GM13976 (cell line): ENCODE results near the gene ZNRF3.

Source experiments
- DNase-seq: peaks from one replicate; pipeline ENCODE4 v3.0.0; 2012; ENCODE audit warnings: low spot score
- in situ Hi-C: fragments of 300-500 bp; cut with MboI; formaldehyde crosslinking; loops from one replicate; pipeline ENCODE4 v1.12.0; 2022; ENCODE audit warnings: low sequenced_read_pairs, mixed read lengths, inconsistent platforms; ENCODE audit not compliant: unreplicated experiment
- TF ChIP-seq, protein P1 (sequence below): IDR thresholded peaks from 2 replicates; pipeline ENCODE4 v1.5.1; 2012; ENCODE audit warnings: borderline replicate concordance, mild to moderate bottlenecking; ENCODE audit not compliant: insufficient read depth; ENCODE audit errors: extremely low read depth, missing control alignments, control extremely low read depth

ZNRF3 gene

GRCh38 chr22:28989484-28989883, 106.1 kb downstream of the ZNRF3 start:
- DNase-seq: no peak
- TF ChIP-seq, protein P1, sequence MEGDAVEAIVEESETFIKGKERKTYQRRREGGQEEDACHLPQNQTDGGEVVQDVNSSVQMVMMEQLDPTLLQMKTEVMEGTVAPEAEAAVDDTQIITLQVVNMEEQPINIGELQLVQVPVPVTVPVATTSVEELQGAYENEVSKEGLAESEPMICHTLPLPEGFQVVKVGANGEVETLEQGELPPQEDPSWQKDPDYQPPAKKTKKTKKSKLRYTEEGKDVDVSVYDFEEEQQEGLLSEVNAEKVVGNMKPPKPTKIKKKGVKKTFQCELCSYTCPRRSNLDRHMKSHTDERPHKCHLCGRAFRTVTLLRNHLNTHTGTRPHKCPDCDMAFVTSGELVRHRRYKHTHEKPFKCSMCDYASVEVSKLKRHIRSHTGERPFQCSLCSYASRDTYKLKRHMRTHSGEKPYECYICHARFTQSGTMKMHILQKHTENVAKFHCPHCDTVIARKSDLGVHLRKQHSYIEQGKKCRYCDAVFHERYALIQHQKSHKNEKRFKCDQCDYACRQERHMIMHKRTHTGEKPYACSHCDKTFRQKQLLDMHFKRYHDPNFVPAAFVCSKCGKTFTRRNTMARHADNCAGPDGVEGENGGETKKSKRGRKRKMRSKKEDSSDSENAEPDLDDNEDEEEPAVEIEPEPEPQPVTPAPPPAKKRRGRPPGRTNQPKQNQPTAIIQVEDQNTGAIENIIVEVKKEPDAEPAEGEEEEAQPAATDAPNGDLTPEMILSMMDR: no peak
- in situ Hi-C loops: no loop called here

DNA sequence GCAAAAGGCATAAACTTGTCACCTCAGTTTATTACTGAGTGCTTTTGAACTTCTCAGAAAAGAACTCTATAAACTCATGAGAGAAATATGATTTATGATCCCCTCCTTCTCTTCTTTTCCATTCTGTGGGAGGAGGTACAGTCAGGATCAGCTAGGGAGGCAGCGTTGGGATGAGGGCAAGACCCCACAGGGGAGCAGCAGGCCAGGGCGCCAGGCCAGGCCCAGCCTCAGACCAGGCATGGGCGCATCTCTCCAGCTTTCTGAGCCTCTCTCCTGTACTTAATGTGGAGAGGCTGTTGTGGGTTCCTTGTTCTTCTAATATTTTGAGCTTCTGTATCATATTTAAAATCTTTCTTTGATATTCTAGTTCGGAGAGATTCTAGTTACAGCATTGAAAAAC, 106.5 kb downstream of the ZNRF3 start:
- TF ChIP-seq, protein P1: no peak
- DNase-seq: no peak
- in situ Hi-C loops: no loop called here

GRCh38 chr22:28992565-28993356, 109.4 kb downstream of the ZNRF3 start:
- in situ Hi-C loops: no loop called here
- TF ChIP-seq, protein P1: no peak
- no peak for DNase-seq

- no peak for DNase-seq
- in situ Hi-C loops: no loop called here
- TF ChIP-seq, protein P1: no peak
Measured at GRCh38 chr22:28994522-28994921, 111.2 kb downstream of the ZNRF3 start.

DNA sequence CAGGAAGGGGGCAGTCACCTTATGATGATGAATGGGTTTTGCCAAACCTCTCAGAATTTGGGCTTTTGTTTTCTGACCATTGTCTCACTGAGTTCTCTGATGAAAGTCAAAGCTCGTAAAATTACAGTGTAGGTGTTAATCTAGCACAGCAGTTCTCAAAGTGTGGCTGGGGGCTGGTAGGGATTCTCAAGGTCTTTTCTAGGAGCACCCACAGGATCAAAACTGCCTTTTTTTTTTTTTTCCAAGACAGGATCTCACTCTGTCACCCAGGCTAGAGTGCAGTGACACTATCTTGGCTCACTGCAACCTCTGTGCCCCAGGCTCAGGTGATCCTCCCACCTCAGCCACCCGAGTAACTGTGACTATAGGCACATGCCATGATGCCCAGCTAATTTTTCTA, 112.2 kb downstream of the ZNRF3 start:
- TF ChIP-seq, protein P1: no peak
- in situ Hi-C loops: no loop called here
- DNase-seq: no peak

- no peak for DNase-seq
- TF ChIP-seq, protein P1: no peak
- in situ Hi-C loops: no loop called here
Measured at GRCh38 chr22:28997342-28997741, 114.0 kb downstream of the ZNRF3 start.

DNA sequence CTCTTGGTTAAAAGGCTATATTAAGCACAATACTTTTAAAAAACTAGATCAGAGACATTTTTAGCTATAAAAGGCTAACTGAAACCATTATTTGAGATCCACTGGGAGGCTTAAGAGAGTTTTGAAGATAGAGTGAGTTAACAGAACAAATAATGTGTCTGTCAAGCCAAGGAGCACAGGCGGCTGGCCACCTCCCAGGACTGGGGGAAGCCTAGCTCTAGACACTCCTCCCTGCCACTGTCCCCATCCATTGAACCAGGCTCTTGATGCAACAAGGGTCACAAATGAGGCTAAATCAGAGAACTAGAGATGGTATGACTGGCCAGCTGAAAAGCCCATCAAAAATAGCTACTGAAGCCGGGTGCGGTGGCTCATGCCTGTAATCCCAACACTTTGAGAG, 115.3 kb downstream of the ZNRF3 start:
- no peak for DNase-seq
- TF ChIP-seq, protein P1: no peak
- in situ Hi-C loops: no loop called here
